Stimulated activated memory B cell treated with anti-CD40 and anti-IgM and Interleukin-4, amounts not matched to agents 10 μg/mL and 1 μg/mL and 100 μg/mL, for 72 hours (primary cell): Measurements from ENCODE around the gene PTPRN2.
A peak's percentile ranks its signal among the peaks of the same experiment; 100 is the strongest.

Source experiments
- ATAC-seq: fragments of 150-1000 bp; cut with Tn5 transposase; 2 replicates; pipeline ENCODE4 v1.10.0; 2021
- H3K27ac Mint-ChIP-seq: one replicate; pipeline ENCODE4 v1.8.0; 2022; ENCODE audit warnings: mild to moderate bottlenecking, mixed read lengths
- H3K27me3 Mint-ChIP-seq: one replicate; pipeline ENCODE4 v1.8.0; 2022; ENCODE audit warnings: mixed read lengths
- H3K36me3 Mint-ChIP-seq: one replicate; pipeline ENCODE4 v1.8.0; 2022; ENCODE audit warnings: mixed read lengths
- H3K4me1 Mint-ChIP-seq: one replicate; pipeline ENCODE4 v1.8.0; 2022; ENCODE audit warnings: mixed read lengths
- H3K4me3 Mint-ChIP-seq: one replicate; pipeline ENCODE4 v1.8.0; 2022; ENCODE audit warnings: mild to moderate bottlenecking, moderate library complexity, mixed read lengths
- H3K9me3 Mint-ChIP-seq: one replicate; pipeline ENCODE4 v1.8.0; 2022; ENCODE audit warnings: mixed read lengths

PTPRN2 gene

GRCh38 chr7:157816526-157817250, 770.9 kb downstream of the PTPRN2 start:
- no peak overlapping the region for H3K4me3 Mint-ChIP-seq
- H3K27ac Mint-ChIP-seq = no peak overlapping the region
- H3K27me3 Mint-ChIP-seq = no peaks in the 10 kb centered on the region
- no peaks in the 10 kb centered on the region for H3K36me3 Mint-ChIP-seq
- ATAC-seq = no peak
- peaks cover 6% of the 10 kb centered on the region for H3K9me3 Mint-ChIP-seq
- no peaks in the 10 kb centered on the region for H3K4me1 Mint-ChIP-seq

GRCh38 chr7:157816086-157816485, 771.5 kb downstream of the PTPRN2 start:
- no peak overlapping the region for H3K4me3 Mint-ChIP-seq
- H3K36me3 Mint-ChIP-seq = no peaks in the 10 kb centered on the region
- ATAC-seq = no peak
- H3K4me1 Mint-ChIP-seq = no peaks in the 10 kb centered on the region
- peaks cover 6% of the 10 kb centered on the region for H3K9me3 Mint-ChIP-seq
- no peak overlapping the region for H3K27ac Mint-ChIP-seq
- no peaks in the 10 kb centered on the region for H3K27me3 Mint-ChIP-seq

GRCh38 chr7:157815706-157816022, 772.0 kb downstream of the PTPRN2 start:
- Mint-ChIP-seq H3K9me3 (peaks cover 6% of the 10 kb centered on the region), H3K36me3 (no peaks in the 10 kb centered on the region), H3K4me3 (no peak overlapping the region), H3K27ac (no peak overlapping the region), H3K4me1 (no peaks in the 10 kb centered on the region), H3K27me3 (no peaks in the 10 kb centered on the region)
- ATAC-seq = no peak

- Mint-ChIP-seq H3K4me3 (no peak overlapping the region), H3K4me1 (no peaks in the 10 kb centered on the region), H3K36me3 (no peaks in the 10 kb centered on the region), H3K27ac (no peak overlapping the region), H3K9me3 (peaks cover 6% of the 10 kb centered on the region), H3K27me3 (no peaks in the 10 kb centered on the region)
- no peak for ATAC-seq
Observed at GRCh38 chr7:157814931-157815705, 772.5 kb downstream of the PTPRN2 start.

GRCh38 chr7:157813741-157814661, 773.6 kb downstream of the PTPRN2 start:
- H3K9me3 Mint-ChIP-seq = peaks cover 6% of the 10 kb centered on the region
- ATAC-seq = no peak

GRCh38 chr7:157813053-157813452, 774.6 kb downstream of the PTPRN2 start:
- H3K27ac Mint-ChIP-seq = no peak overlapping the region
- H3K4me3 Mint-ChIP-seq = no peak overlapping the region
- H3K27me3 Mint-ChIP-seq = no peaks in the 10 kb centered on the region
- H3K4me1 Mint-ChIP-seq = no peaks in the 10 kb centered on the region
- H3K36me3 Mint-ChIP-seq = no peaks in the 10 kb centered on the region
- no peak for ATAC-seq
- H3K9me3 Mint-ChIP-seq = peaks cover 7% of the 10 kb centered on the region

More at GRCh38 chr7:157813741-157814661, 773.6 kb downstream of the PTPRN2 start:
- Mint-ChIP-seq H3K27me3 (no peaks in the 10 kb centered on the region), H3K36me3 (no peaks in the 10 kb centered on the region), H3K27ac (no peak overlapping the region), H3K4me1 (no peaks in the 10 kb centered on the region), H3K4me3 (no peak overlapping the region)

- Mint-ChIP-seq H3K36me3 (no peaks in the 10 kb centered on the region), H3K27ac (no peak overlapping the region)
Observed at GRCh38 chr7:157811946-157812345, 775.7 kb downstream of the PTPRN2 start.

GRCh38 chr7:157809863-157810851, 777.5 kb downstream of the PTPRN2 start:
- H3K9me3 Mint-ChIP-seq = peaks cover 4% of the 10 kb centered on the region
- H3K27ac Mint-ChIP-seq = no peak overlapping the region
- no peak overlapping the region for H3K4me3 Mint-ChIP-seq
- H3K27me3 Mint-ChIP-seq = no peaks in the 10 kb centered on the region
- ATAC-seq = peak; percentile 14
- no peaks in the 10 kb centered on the region for H3K36me3 Mint-ChIP-seq
- H3K4me1 Mint-ChIP-seq = no peaks in the 10 kb centered on the region

More at GRCh38 chr7:157811946-157812345, 775.7 kb downstream of the PTPRN2 start:
- Mint-ChIP-seq H3K9me3 (peaks cover 4% of the 10 kb centered on the region), H3K4me1 (no peaks in the 10 kb centered on the region), H3K4me3 (no peak overlapping the region), H3K27me3 (no peaks in the 10 kb centered on the region)
- no peak for ATAC-seq

GRCh38 chr7:157809154-157809862, 778.3 kb downstream of the PTPRN2 start:
- no peak for ATAC-seq
- Mint-ChIP-seq H3K36me3 (no peaks in the 10 kb centered on the region), H3K9me3 (peaks cover 7% of the 10 kb centered on the region), H3K4me3 (no peak overlapping the region), H3K27me3 (no peaks in the 10 kb centered on the region), H3K4me1 (no peaks in the 10 kb centered on the region), H3K27ac (no peak overlapping the region)

- Mint-ChIP-seq H3K9me3 (peaks cover 7% of the 10 kb centered on the region), H3K4me1 (no peaks in the 10 kb centered on the region), H3K27me3 (no peaks in the 10 kb centered on the region), H3K27ac (no peak overlapping the region), H3K4me3 (no peak overlapping the region), H3K36me3 (no peaks in the 10 kb centered on the region)
- ATAC-seq = no peak
Observed at GRCh38 chr7:157808042-157808441, 779.6 kb downstream of the PTPRN2 start.

GRCh38 chr7:157807510-157807909, 780.1 kb downstream of the PTPRN2 start:
- no peaks in the 10 kb centered on the region for H3K36me3 Mint-ChIP-seq
- no peak overlapping the region for H3K4me3 Mint-ChIP-seq
- H3K27ac Mint-ChIP-seq = no peak overlapping the region
- no peaks in the 10 kb centered on the region for H3K27me3 Mint-ChIP-seq
- no peak for ATAC-seq
- H3K4me1 Mint-ChIP-seq = no peaks in the 10 kb centered on the region
- H3K9me3 Mint-ChIP-seq = peaks cover 7% of the 10 kb centered on the region

- no peak overlapping the region for H3K27ac Mint-ChIP-seq
- no peak overlapping the region for H3K4me3 Mint-ChIP-seq
Observed at GRCh38 chr7:157806711-157807110, 780.9 kb downstream of the PTPRN2 start.

GRCh38 chr7:157805713-157806112, 781.9 kb downstream of the PTPRN2 start:
- no peak overlapping the region for H3K27ac Mint-ChIP-seq
- H3K4me1 Mint-ChIP-seq = no peaks in the 10 kb centered on the region
- H3K4me3 Mint-ChIP-seq = no peak overlapping the region
- peaks cover 12% of the 10 kb centered on the region for H3K9me3 Mint-ChIP-seq
- H3K27me3 Mint-ChIP-seq = no peaks in the 10 kb centered on the region
- H3K36me3 Mint-ChIP-seq = no peaks in the 10 kb centered on the region
- no peak for ATAC-seq

More at GRCh38 chr7:157806711-157807110, 780.9 kb downstream of the PTPRN2 start:
- H3K4me1 Mint-ChIP-seq = no peaks in the 10 kb centered on the region
- no peak for ATAC-seq
- H3K36me3 Mint-ChIP-seq = no peaks in the 10 kb centered on the region
- no peaks in the 10 kb centered on the region for H3K27me3 Mint-ChIP-seq
- H3K9me3 Mint-ChIP-seq = peaks cover 12% of the 10 kb centered on the region

- Mint-ChIP-seq H3K4me1 (no peaks in the 10 kb centered on the region), H3K9me3 (peaks cover 12% of the 10 kb centered on the region), H3K27ac (no peak overlapping the region), H3K4me3 (no peak overlapping the region), H3K36me3 (no peaks in the 10 kb centered on the region), H3K27me3 (no peaks in the 10 kb centered on the region)
- ATAC-seq = no peak
Observed at GRCh38 chr7:157803906-157804305, 783.7 kb downstream of the PTPRN2 start.
